ENCODE results near the gene GUCA2B. TPM values are rescaled to one million over a fixed set of nuclear protein-coding genes. Genes with fewer than 3 reads are reported as not detected.

Gene GUCA2B
- polyA plus RNA-seq: not detected

GRCh38 chr1:42152907-42153600 lies at the start of gene GUCA2B:
GUCA2B (plus strand) TSS chr1:42153410; CDS start chr1:42153451, 41 bp downstream.
- DNase-seq: no peak
- Mint-ChIP-seq H3K27ac (no peak within 1 kb of the TSS), H3K9me3 (no peaks in the 10 kb centered on the region), H3K4me1 (peaks cover 0 to 8% of the 10 kb centered on the region in 2 donors), H3K27me3 (ENCODE audit: low read depth in 3 of 3) (peaks cover 0 to 8% (median 3%) of the 10 kb centered on the region in 3 donors), H3K36me3 (no peaks in the 10 kb centered on the region), H3K4me3 (peak within 1 kb of the TSS in 1 of 5 donors; percentile 55)

- H3K27ac Mint-ChIP-seq: no peak overlapping the region
- no peak overlapping the region for H3K4me3 Mint-ChIP-seq
- DNase-seq: no peak
- H3K36me3 Mint-ChIP-seq: no peaks in the 10 kb centered on the region
- no peaks in the 10 kb centered on the region for H3K4me1 Mint-ChIP-seq
- no peaks in the 10 kb centered on the region for H3K9me3 Mint-ChIP-seq
- peaks cover 4 to 6% (median 5%) of the 10 kb centered on the region in 3 donors for H3K27me3 Mint-ChIP-seq (ENCODE audit: low read depth in 3 of 3)
Observed at GRCh38 chr1:42105025-42105424, 48.2 kb upstream of the GUCA2B start.

- Mint-ChIP-seq H3K4me1 (no peaks in the 10 kb centered on the region), H3K4me3 (no peak overlapping the region), H3K27me3 (ENCODE audit: low read depth in 3 of 3) (peaks cover 2 to 6% (median 2%) of the 10 kb centered on the region in 3 donors), H3K27ac (no peak overlapping the region), H3K9me3 (no peaks in the 10 kb centered on the region), H3K36me3 (no peaks in the 10 kb centered on the region)
- no peak for DNase-seq
Observed at GRCh38 chr1:42108309-42108708, 44.9 kb upstream of the GUCA2B start.

GRCh38 chr1:42109600-42109999 lies 43.6 kb upstream of the GUCA2B start:
- Mint-ChIP-seq H3K9me3 (no peaks in the 10 kb centered on the region), H3K4me1 (no peaks in the 10 kb centered on the region), H3K36me3 (no peaks in the 10 kb centered on the region), H3K27ac (no peak overlapping the region), H3K27me3 (ENCODE audit: low read depth in 3 of 3) (peaks cover 2 to 6% (median 3%) of the 10 kb centered on the region in 3 donors), H3K4me3 (no peak overlapping the region)
- DNase-seq: no peak

GRCh38 chr1:42114229-42114628 lies 39.0 kb upstream of the GUCA2B start:
- peaks cover 0 to 4% (median 0%) of the 10 kb centered on the region in 3 donors for H3K36me3 Mint-ChIP-seq
- H3K4me3 Mint-ChIP-seq: no peak overlapping the region
- H3K27me3 Mint-ChIP-seq (ENCODE audit: low read depth in 3 of 3): peaks cover 2 to 10% (median 2%) of the 10 kb centered on the region in 3 donors
- no peaks in the 10 kb centered on the region for H3K4me1 Mint-ChIP-seq
- DNase-seq: no peak
- no peak overlapping the region for H3K27ac Mint-ChIP-seq
- H3K9me3 Mint-ChIP-seq: no peaks in the 10 kb centered on the region

GRCh38 chr1:42117214-42117613 lies 36.0 kb upstream of the GUCA2B start:
- no peaks in the 10 kb centered on the region for H3K9me3 Mint-ChIP-seq
- no peak overlapping the region for H3K4me3 Mint-ChIP-seq
- DNase-seq: no peak
- H3K27me3 Mint-ChIP-seq (ENCODE audit: low read depth in 3 of 3): peaks cover 0 to 10% (median 0%) of the 10 kb centered on the region in 3 donors
- H3K4me1 Mint-ChIP-seq: no peaks in the 10 kb centered on the region
- no peak overlapping the region for H3K27ac Mint-ChIP-seq
- peaks cover 0 to 4% (median 0%) of the 10 kb centered on the region in 3 donors for H3K36me3 Mint-ChIP-seq

GRCh38 chr1:42118125-42118524 lies 35.1 kb upstream of the GUCA2B start:
- Mint-ChIP-seq H3K9me3 (no peaks in the 10 kb centered on the region), H3K27ac (no peak overlapping the region), H3K4me3 (no peak overlapping the region), H3K4me1 (no peaks in the 10 kb centered on the region), H3K36me3 (peaks cover 0 to 4% (median 0%) of the 10 kb centered on the region in 3 donors), H3K27me3 (ENCODE audit: low read depth in 3 of 3) (peaks cover 0 to 10% (median 0%) of the 10 kb centered on the region in 3 donors)
- no peak for DNase-seq

GRCh38 chr1:42122408-42122807 lies 30.8 kb upstream of the GUCA2B start:
- DNase-seq: no peak
- H3K4me3 Mint-ChIP-seq: no peak overlapping the region
- no peak overlapping the region for H3K27ac Mint-ChIP-seq
- H3K27me3 Mint-ChIP-seq (ENCODE audit: low read depth in 3 of 3): peaks cover 0 to 2% (median 1%) of the 10 kb centered on the region in 3 donors
- H3K9me3 Mint-ChIP-seq: no peaks in the 10 kb centered on the region
- H3K36me3 Mint-ChIP-seq: peaks cover 0 to under 1% (median 0%) of the 10 kb centered on the region in 3 donors
- no peaks in the 10 kb centered on the region for H3K4me1 Mint-ChIP-seq

- Mint-ChIP-seq H3K4me1 (no peaks in the 10 kb centered on the region), H3K4me3 (no peak overlapping the region), H3K27me3 (ENCODE audit: low read depth in 3 of 3) (peaks cover 1 to 2% (median 1%) of the 10 kb centered on the region in 3 donors), H3K36me3 (no peaks in the 10 kb centered on the region), H3K9me3 (no peaks in the 10 kb centered on the region), H3K27ac (no peak overlapping the region)
- no peak for DNase-seq
Observed at GRCh38 chr1:42125552-42125951, 27.7 kb upstream of the GUCA2B start.

- peaks cover 1 to 2% (median 1%) of the 10 kb centered on the region in 3 donors for H3K27me3 Mint-ChIP-seq (ENCODE audit: low read depth in 3 of 3)
- no peaks in the 10 kb centered on the region for H3K4me1 Mint-ChIP-seq
Observed at GRCh38 chr1:42127767-42128166, 25.4 kb upstream of the GUCA2B start.

GRCh38 chr1:42128499-42128898 lies 24.7 kb upstream of the GUCA2B start:
- DNase-seq: no peak
- Mint-ChIP-seq H3K9me3 (no peaks in the 10 kb centered on the region), H3K27ac (no peak overlapping the region), H3K27me3 (ENCODE audit: low read depth in 3 of 3) (peaks cover 1 to 2% (median 1%) of the 10 kb centered on the region in 3 donors), H3K36me3 (no peaks in the 10 kb centered on the region), H3K4me3 (no peak overlapping the region), H3K4me1 (no peaks in the 10 kb centered on the region)

More at GRCh38 chr1:42127767-42128166, 25.4 kb upstream of the GUCA2B start:
- no peak overlapping the region for H3K4me3 Mint-ChIP-seq
- H3K27ac Mint-ChIP-seq: no peak overlapping the region
- DNase-seq: no peak
- H3K36me3 Mint-ChIP-seq: no peaks in the 10 kb centered on the region
- H3K9me3 Mint-ChIP-seq: no peaks in the 10 kb centered on the region

- H3K4me1 Mint-ChIP-seq: no peaks in the 10 kb centered on the region
- H3K9me3 Mint-ChIP-seq: no peaks in the 10 kb centered on the region
- H3K27me3 Mint-ChIP-seq (ENCODE audit: low read depth in 3 of 3): peaks cover 1 to 2% (median 1%) of the 10 kb centered on the region in 3 donors
- no peak overlapping the region for H3K4me3 Mint-ChIP-seq
- no peak for DNase-seq
- H3K27ac Mint-ChIP-seq: no peak overlapping the region
- H3K36me3 Mint-ChIP-seq: no peaks in the 10 kb centered on the region
Observed at GRCh38 chr1:42128964-42129363, 24.2 kb upstream of the GUCA2B start.

- H3K4me1 Mint-ChIP-seq: no peaks in the 10 kb centered on the region
- H3K27me3 Mint-ChIP-seq (ENCODE audit: low read depth in 3 of 3): peaks cover 1 to 2% (median 1%) of the 10 kb centered on the region in 3 donors
- no peaks in the 10 kb centered on the region for H3K9me3 Mint-ChIP-seq
- no peak for DNase-seq
- H3K36me3 Mint-ChIP-seq: no peaks in the 10 kb centered on the region
- H3K4me3 Mint-ChIP-seq: no peak overlapping the region
- no peak overlapping the region for H3K27ac Mint-ChIP-seq
Observed at GRCh38 chr1:42130061-42130660, 23.0 kb upstream of the GUCA2B start.

- no peak for DNase-seq
- H3K36me3 Mint-ChIP-seq: no peaks in the 10 kb centered on the region
- H3K27me3 Mint-ChIP-seq (ENCODE audit: low read depth in 3 of 3): peaks cover 0 to 6% (median 1%) of the 10 kb centered on the region in 3 donors
- no peaks in the 10 kb centered on the region for H3K9me3 Mint-ChIP-seq
- no peak overlapping the region for H3K4me3 Mint-ChIP-seq
- no peaks in the 10 kb centered on the region for H3K4me1 Mint-ChIP-seq
- no peak overlapping the region for H3K27ac Mint-ChIP-seq
Observed at GRCh38 chr1:42133390-42133789, 19.8 kb upstream of the GUCA2B start.
